CD4-positive, alpha-beta memory T cell (primary cell): ENCODE results near the gene GTF3C2. TPM values are rescaled to one million over a fixed set of nuclear protein-coding genes. Genes with fewer than 3 reads are reported as not detected.

Experiments used
- CTCF ChIA-PET: fragments of 350-600 bp; sonication (Branson Sonifier 250); formaldehyde crosslinking; loops from one replicate; lab custom pipeline; 2021; ENCODE audit warnings: inconsistent platforms; ENCODE audit not compliant: partially characterized antibody; lab: Charles Lee
- POLR2A ChIA-PET: fragments of 350-600 bp; sonication (Branson Sonifier 250); formaldehyde crosslinking; loops from one replicate; lab custom pipeline; 2021; ENCODE audit not compliant: partially characterized antibody; lab: Charles Lee
- DNase-seq, 5 donors: peaks; one replicate each; pipeline versions ENCODE4 v3.0.0 to v3.0.0-alpha.2; 2020 to 2022; ENCODE audit warnings: mixed read lengths in 1 of 5
- H3K27ac ChIP-seq: one replicate; pipeline ENCODE4 v1.7.0; 2013; ENCODE audit warnings: low read depth, low read length
- H3K27me3 ChIP-seq: 2 replicates; pipeline ENCODE4 v1.7.0; 2013; ENCODE audit warnings: mild to moderate bottlenecking, low read length, moderate library complexity; ENCODE audit not compliant: insufficient read depth
- H3K36me3 ChIP-seq: 2 replicates; pipeline ENCODE4 v1.7.0; 2013; ENCODE audit warnings: mild to moderate bottlenecking, low read length, moderate library complexity; ENCODE audit not compliant: insufficient read depth
- H3K4me1 ChIP-seq: 2 replicates; pipeline ENCODE4 v1.7.0; 2013; ENCODE audit warnings: mild to moderate bottlenecking, low read length, moderate library complexity; ENCODE audit not compliant: insufficient read depth
- H3K4me3 ChIP-seq, 2 donors: one replicate each; pipeline ENCODE4 v1.7.0; 2013; ENCODE audit warnings: low read length in 2 of 2, mild to moderate bottlenecking in 1 of 2
- H3K9me3 ChIP-seq, 2 donors: one replicate each; pipeline ENCODE4 v1.7.0; 2013; ENCODE audit warnings: low read length in 2 of 2, control low read depth in 1 of 2; ENCODE audit not compliant: control insufficient read depth in 1 of 2
- H3K27ac Mint-ChIP-seq, 7 donors: one replicate each; pipeline ENCODE4 v1.8.0; 2020 to 2021; ENCODE audit warnings: mixed read lengths in 7 of 7, mild to moderate bottlenecking in 6 of 7, inconsistent platforms in 3 of 7, moderate library complexity in 3 of 7
- H3K27me3 Mint-ChIP-seq, 2 donors: one replicate each; pipeline ENCODE4 v1.8.0; 2020 to 2021; ENCODE audit warnings: mixed read lengths in 2 of 2
- H3K36me3 Mint-ChIP-seq, 2 donors: one replicate each; pipeline ENCODE4 v1.8.0; 2020 to 2021; ENCODE audit warnings: mixed read lengths in 2 of 2, inconsistent platforms in 1 of 2, mild to moderate bottlenecking in 1 of 2
- H3K4me1 Mint-ChIP-seq, 4 donors: one replicate each; pipeline ENCODE4 v1.8.0; 2020 to 2021; ENCODE audit warnings: mixed read lengths in 4 of 4, mild to moderate bottlenecking in 1 of 4
- H3K4me3 Mint-ChIP-seq, 8 donors: one replicate each; pipeline ENCODE4 v1.8.0; 2020 to 2021; ENCODE audit warnings: mixed read lengths in 8 of 8, mild to moderate bottlenecking in 7 of 8, moderate library complexity in 6 of 8, inconsistent platforms in 3 of 8
- H3K9me3 Mint-ChIP-seq, 8 donors: one replicate each; pipeline ENCODE4 v1.8.0; 2020 to 2021; ENCODE audit warnings: mixed read lengths in 8 of 8, mild to moderate bottlenecking in 5 of 8, inconsistent platforms in 3 of 8, moderate library complexity in 1 of 8
- intact Hi-C: fragments of 100-400 bp; cut with micrococcal nuclease; formaldehyde crosslinking; loops from one replicate; pipeline ENCODE4 v1.15.1; 2023
- polyA plus RNA-seq, 2 donors: library from polyadenylated mRNA; unstranded; fragments of 300-500 nt; fragmentation: Illumina TruSeq; gene quantifications; one replicate each; pipeline ENCODE4 v1.2.3, GENCODE V29; 2021
- total RNA-seq, 2 experiments: library from RNA; stranded (reverse); gene quantifications; one replicate each; pipeline ENCODE4 v1.2.3, GENCODE V29; 2021

Gene GTF3C2
- total RNA-seq (10 to 100 TPM; 82.9 to 90.8 TPM), polyA plus RNA-seq (10 to 100 TPM; 37.7 to 51.8 TPM)

- H3K4me3 ChIP-seq = peak within 1 kb of the TSS; percentile 49 to 75
- POLR2A ChIA-PET = interaction anchor here (0.7 to 2.9 kb wide), 14 partner anchors 10 to 307 kb away, joined by 3 to 49 read pairs (median 4); partner anchors contain the start of genes EIF2B4, MPV17, NRBP1 and OST4
- Mint-ChIP-seq H3K27ac (peak within 1 kb of the TSS; percentile 96 to 100 (median 99)), H3K27me3 (no peaks in the 10 kb centered on the region), H3K4me1 (peaks cover 36 to 64% (median 48%) of the 10 kb centered on the region in 4 donors), H3K9me3 (peaks cover 0 to 5% (median 0%) of the 10 kb centered on the region in 8 donors), H3K4me3 (peak within 1 kb of the TSS; percentile 96 to 100 (median 98)), H3K36me3 (peaks cover 4 to 24% of the 10 kb centered on the region in 2 donors)
- H3K9me3 ChIP-seq = no peaks in the 10 kb centered on the region
- CTCF ChIA-PET = interaction anchor here (2.6 kb wide), 1 partner anchor 13 kb away, joined by 16 read pairs; the partner anchor contains the start of genes EIF2B4 and SNX17
- H3K27ac ChIP-seq = peak within 1 kb of the TSS; percentile 85
- DNase-seq = peak; percentile 93 to 97 (median 93)
- intact Hi-C loops = loop anchor here (1.0 to 5.0 kb wide), 7 partner anchors 14 to 271 kb away; partner anchors contain the start of genes CCDC121, EIF2B4, GPN1 and IFT172
- no peaks in the 10 kb centered on the region for H3K36me3 ChIP-seq
- H3K4me1 ChIP-seq = peaks cover 51% of the 10 kb centered on the region
- H3K27me3 ChIP-seq = no peaks in the 10 kb centered on the region
Observed at GRCh38 chr2:27356382-27357181, at the start of gene GTF3C2. Gene GTF3C2 (minus strand): TSS chr2:27356764. CDS start chr2:27343554, 13,210 bp downstream.

- POLR2A ChIA-PET = interaction anchor here (0.9 to 1.5 kb wide), 2 partner anchors 9 to 28 kb away, joined by 3 to 7 read pairs; partner anchors contain the start of genes NRBP1 and PPM1G
- intact Hi-C loops = loop anchor here (10.0 kb wide), 1 partner anchor 186 kb away; the partner anchor contains the start of genes ATRAID, CAD and SLC5A6
- no peaks in the 10 kb centered on the region for H3K27me3 ChIP-seq
- Mint-ChIP-seq H3K27ac (peak overlapping the region in 4 of 7 donors; percentile 21 to 72 (median 66)), H3K4me1 (peaks cover 23 to 49% (median 33%) of the 10 kb centered on the region in 4 donors), H3K4me3 (no peak overlapping the region), H3K36me3 (peaks cover 7 to 18% of the 10 kb centered on the region in 2 donors), H3K27me3 (no peaks in the 10 kb centered on the region), H3K9me3 (no peaks in the 10 kb centered on the region)
- no peaks in the 10 kb centered on the region for H3K36me3 ChIP-seq
- H3K4me1 ChIP-seq = peaks cover 36% of the 10 kb centered on the region
- no peaks in the 10 kb centered on the region for H3K9me3 ChIP-seq
- CTCF ChIA-PET = no interaction called here
- no peak for DNase-seq
- H3K4me3 ChIP-seq = no peak overlapping the region
- no peak overlapping the region for H3K27ac ChIP-seq
Observed at GRCh38 chr2:27400348-27401135, 44.0 kb upstream of the GTF3C2 start.

DNA sequence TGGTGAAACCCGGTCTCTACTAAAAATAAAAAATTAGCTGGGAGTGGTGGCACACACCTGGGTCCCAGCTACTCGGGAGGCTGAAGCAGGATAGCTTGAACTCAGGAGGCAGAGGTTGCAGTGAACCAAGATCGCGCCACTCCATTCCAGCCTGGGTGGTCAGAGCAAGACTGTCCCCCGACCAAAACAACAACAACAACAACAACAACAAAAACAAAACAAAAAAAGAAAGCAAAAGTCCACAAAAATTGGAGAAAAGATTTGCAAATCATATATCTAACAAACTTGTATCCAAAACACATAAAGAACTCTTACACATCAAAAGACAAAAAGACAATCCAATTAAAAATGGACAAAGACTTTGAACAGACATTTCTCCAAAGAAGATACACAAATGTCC is 42.4 kb upstream of the GTF3C2 start:
- H3K27ac ChIP-seq = no peak overlapping the region
- intact Hi-C loops = no loop called here
- Mint-ChIP-seq H3K36me3 (peaks cover 7 to 18% of the 10 kb centered on the region in 2 donors), H3K27me3 (no peaks in the 10 kb centered on the region), H3K4me3 (no peak overlapping the region), H3K9me3 (no peaks in the 10 kb centered on the region), H3K4me1 (peaks cover 23 to 44% (median 31%) of the 10 kb centered on the region in 4 donors), H3K27ac (peak overlapping the region in 6 of 7 donors; percentile 5 to 62 (median 34))
- no peak overlapping the region for H3K4me3 ChIP-seq
- no peaks in the 10 kb centered on the region for H3K9me3 ChIP-seq
- no peak for DNase-seq
- no peaks in the 10 kb centered on the region for H3K36me3 ChIP-seq
- ChIA-PET POLR2A (interaction anchor here (1.2 kb wide), 1 partner anchor 10 kb away, joined by 5 read pairs; the partner anchor contains the start of gene PPM1G), CTCF (no interaction called here)
- H3K27me3 ChIP-seq = no peaks in the 10 kb centered on the region
- peaks cover 36% of the 10 kb centered on the region for H3K4me1 ChIP-seq

DNA sequence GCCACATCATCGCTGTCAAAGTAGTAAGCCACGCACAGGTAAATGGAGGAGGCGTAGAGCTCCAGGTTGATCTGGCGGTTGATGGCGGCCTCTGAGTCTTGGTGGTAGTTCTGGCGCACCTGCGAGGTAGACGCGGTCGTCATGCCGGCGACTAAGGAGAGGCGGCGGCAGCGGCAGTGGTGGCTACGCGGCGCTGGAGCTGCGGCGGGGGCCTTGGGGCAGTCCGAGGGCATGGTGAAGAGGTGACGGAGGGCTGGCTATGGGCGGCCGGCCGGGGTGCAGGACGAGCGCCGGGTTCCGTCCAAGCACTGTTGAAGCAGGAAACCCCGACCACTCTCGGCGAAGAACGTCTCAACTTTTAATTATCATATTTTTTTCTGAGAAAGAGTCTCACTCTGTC is 36.7 kb upstream of the GTF3C2 start:
- H3K9me3 Mint-ChIP-seq = no peaks in the 10 kb centered on the region
- H3K4me1 Mint-ChIP-seq = peaks cover 26 to 46% (median 37%) of the 10 kb centered on the region in 4 donors

DNA sequence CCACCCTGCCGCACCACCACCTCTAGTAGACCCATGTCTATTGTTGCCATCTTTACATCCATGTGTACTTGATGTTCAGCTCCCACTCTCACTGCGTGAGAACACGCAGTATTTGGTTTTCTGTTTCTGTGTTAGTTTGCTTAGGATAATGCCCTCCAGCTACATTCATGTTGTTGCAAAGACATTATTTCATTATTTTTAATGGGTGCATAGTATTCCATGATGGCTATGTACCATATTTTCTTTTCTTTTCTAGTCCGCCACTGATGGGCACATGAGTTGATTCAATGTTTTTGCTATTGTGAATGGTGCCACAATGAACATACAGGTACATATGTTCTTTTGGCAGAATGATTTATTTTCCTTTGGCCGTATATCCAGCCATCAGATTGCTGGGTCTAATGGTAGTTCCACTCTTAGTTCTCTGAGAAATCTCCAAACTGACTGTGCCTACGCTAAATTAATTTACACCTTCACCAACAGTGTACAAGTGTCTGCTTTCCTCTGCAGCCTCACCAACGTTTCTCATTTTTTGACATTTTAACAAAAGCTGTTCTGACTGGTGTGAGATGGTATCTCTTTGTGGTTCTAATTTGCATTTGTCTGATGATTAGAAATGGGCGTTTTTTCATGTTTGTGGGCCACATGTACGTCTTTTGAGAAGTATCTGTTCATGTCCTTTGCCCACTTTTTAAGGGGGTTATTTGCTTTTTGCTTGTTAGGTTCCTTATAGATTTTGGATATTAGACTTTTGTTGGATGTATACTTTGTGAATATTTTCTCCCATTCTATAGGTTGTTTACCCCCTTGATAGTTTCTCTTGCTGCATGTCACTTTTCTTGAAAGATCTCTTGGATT is 34.5 kb upstream of the GTF3C2 start:
- Mint-ChIP-seq H3K36me3 (peaks cover 5 to 26% of the 10 kb centered on the region in 2 donors), H3K4me1 (peaks cover 21 to 39% (median 29%) of the 10 kb centered on the region in 4 donors), H3K4me3 (peak overlapping the region; percentile 26 to 79 (median 63)), H3K27ac (peak overlapping the region; percentile 81 to 98 (median 95)), H3K27me3 (no peaks in the 10 kb centered on the region), H3K9me3 (no peaks in the 10 kb centered on the region)
- peak; percentile 57 to 79 (median 69) for DNase-seq
- CTCF ChIA-PET = interaction anchor here (0.7 to 1.3 kb wide), 3 partner anchors 11 to 42 kb away, joined by 3 read pairs; no protein-coding TSS in a partner anchor
- no peaks in the 10 kb centered on the region for H3K27me3 ChIP-seq
- peaks cover 6% of the 10 kb centered on the region for H3K36me3 ChIP-seq
- H3K9me3 ChIP-seq = no peaks in the 10 kb centered on the region
- peaks cover 29% of the 10 kb centered on the region for H3K4me1 ChIP-seq
- no peak overlapping the region for H3K4me3 ChIP-seq
- POLR2A ChIA-PET = interaction anchor here (1.0 to 2.2 kb wide), 7 partner anchors 11 to 272 kb away, joined by 3 to 10 read pairs (median 6); partner anchors contain the start of genes EIF2B4, NRBP1, PPM1G and SLC4A1AP
- intact Hi-C loops = no loop called here
- peak overlapping the region; percentile 66 for H3K27ac ChIP-seq

More for the DNA sequence above, 36.7 kb upstream of the GTF3C2 start:
- intact Hi-C loops = no loop called here
- H3K9me3 ChIP-seq = no peaks in the 10 kb centered on the region
- no peak for DNase-seq
- ChIA-PET CTCF (no interaction called here), POLR2A (no interaction called here)
- Mint-ChIP-seq H3K4me3 (peak overlapping the region in 2 of 8 donors; percentile 15 to 27), H3K36me3 (peaks cover 5 to 24% of the 10 kb centered on the region in 2 donors), H3K27ac (peak overlapping the region in 6 of 7 donors; percentile 36 to 95 (median 82)), H3K27me3 (no peaks in the 10 kb centered on the region)
- H3K27ac ChIP-seq = no peak overlapping the region
- H3K36me3 ChIP-seq = peaks cover 3% of the 10 kb centered on the region
- H3K4me1 ChIP-seq = peaks cover 40% of the 10 kb centered on the region
- no peaks in the 10 kb centered on the region for H3K27me3 ChIP-seq
- no peak overlapping the region for H3K4me3 ChIP-seq
